Stimulated activated CD8-positive, alpha-beta memory T cell treated with anti-CD3 and anti-CD28 coated beads, Interleukin-4, amount 100 ng/mL, for 1 hour (primary cell): Measurements from ENCODE around the gene SUSD4.

Experiments
- DNase-seq, 2 donors: peaks; one replicate each; pipeline ENCODE4 v3.0.0-alpha.2; 2020; ENCODE audit warnings: low read depth in 2 of 2, low spot score in 1 of 2

SUSD4 gene

GRCh38 chr1:223331301-223331700 lies 32.7 kb downstream of the SUSD4 start:
- DNase-seq, result no peak

DNA sequence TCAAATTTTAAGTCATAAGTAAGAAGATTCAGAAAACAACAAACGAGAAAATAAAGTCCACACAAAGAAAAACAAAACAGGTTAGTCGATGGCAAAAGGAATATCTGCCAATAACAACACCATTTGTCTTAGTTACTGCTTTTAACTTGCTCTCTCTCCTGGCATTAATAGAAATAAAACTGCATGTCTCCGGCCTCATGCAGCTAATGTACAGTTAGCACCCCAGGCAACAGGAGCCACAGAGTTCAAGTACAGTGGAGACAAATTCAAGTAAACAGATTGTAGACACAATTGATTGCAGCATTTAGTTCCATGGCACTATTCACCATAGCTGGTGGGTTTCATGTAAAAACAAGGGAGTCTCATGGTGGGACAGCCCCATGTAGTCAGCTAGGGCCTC lies 33.5 kb downstream of the SUSD4 start:
- no peak for DNase-seq

DNA sequence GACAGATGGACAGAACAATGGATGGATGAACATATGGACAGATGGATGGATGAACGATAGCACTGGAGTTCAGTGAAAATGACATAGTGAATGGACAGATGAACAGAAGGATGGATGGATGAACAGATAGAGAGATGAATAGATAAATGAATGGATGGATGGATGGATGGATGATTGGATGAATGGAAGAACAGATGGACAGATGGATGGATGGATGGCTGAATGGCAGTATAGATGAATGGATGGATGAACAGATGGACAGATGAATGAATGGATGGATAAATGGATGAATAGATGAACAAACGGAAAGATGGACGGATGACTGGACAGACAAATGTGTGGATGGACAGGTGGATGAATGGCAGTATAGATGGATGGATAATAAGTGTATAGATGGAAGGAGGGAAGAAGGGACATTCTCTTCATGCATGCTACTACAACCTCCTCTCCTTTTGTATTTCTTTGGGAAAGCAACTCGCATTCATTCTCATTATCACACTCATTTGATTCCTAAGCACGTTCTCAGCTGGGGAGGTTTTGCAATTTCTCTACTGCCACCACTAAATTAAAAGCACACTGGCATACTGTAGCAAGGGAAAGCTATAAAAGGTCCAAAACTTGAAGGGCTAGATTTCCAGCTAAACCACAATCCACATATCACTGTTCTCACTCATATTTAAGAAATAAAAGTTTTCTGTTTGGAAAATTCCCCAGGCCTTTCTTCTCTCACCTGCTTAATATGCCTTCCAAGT lies 34.1 kb downstream of the SUSD4 start:
- no peak for DNase-seq

GRCh38 chr1:223329252-223329651 lies 34.7 kb downstream of the SUSD4 start:
- no peak for DNase-seq

DNA sequence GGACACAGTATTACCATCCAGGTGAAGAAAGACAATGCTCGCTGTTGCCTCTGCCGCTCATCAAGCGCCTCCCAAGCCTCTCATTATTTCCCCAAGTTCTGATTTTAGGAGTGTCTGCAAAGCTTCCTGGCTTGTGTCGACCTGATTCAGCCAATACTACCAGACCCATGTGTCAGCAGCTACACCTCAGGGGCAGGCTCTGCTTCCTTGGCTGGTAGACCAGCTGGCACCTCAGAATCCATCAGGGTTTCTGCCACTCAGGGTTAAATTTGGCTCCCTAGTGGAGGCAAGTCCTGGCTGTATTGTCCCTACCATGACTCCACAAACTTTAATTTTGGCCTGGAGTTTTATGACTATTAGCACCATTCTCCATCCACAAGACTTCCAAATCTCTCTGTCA lies 35.4 kb downstream of the SUSD4 start:
- no peak for DNase-seq

- no peak for DNase-seq
Measured at GRCh38 chr1:223326776-223327175, 37.2 kb downstream of the SUSD4 start.

DNA sequence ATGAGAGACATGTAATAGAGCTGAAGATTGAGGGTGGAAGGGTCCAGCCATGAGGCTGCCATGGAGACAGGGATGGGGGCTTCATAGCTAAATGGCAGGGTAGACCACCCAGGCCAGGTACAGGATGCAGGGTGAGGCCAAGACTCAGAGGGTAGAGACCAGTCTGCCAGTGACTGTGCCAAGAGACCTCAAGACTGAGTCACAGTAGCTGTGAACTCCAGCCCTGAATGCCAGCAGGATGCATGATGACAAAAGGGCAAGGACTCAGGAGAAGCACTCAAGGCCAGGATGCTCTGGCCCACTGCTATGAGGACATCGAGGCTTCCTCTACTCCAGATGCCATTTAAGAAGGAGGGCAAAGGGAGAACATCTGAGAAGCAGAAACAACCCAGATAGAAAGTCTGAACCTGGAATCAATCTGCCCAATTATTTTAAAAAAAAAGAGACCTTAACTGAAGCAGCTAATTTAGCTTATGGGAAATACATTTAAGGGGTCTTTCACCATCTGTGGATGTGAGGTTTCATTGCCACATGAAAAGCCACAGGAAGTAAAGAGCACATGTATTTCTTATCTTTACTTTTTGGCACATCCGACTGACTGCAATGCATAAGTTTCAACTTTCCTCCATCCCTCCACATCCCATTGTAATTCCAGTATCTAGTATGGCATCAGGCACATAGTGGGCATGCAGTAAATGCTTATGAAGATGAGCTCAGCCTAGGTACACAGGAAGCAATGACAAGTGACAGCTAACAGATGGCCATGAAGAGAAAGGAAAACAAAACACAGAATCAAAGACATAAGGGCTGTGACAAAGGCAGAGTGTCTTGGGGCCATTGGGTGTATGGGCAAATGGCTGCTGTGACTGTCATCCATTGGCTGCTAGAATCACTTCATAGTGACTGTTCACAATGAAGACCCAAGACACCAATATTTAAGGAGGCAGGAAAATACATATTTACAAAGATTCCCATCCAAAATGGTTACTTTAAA lies 40.2 kb downstream of the SUSD4 start:
- DNase-seq, result no peak

DNA sequence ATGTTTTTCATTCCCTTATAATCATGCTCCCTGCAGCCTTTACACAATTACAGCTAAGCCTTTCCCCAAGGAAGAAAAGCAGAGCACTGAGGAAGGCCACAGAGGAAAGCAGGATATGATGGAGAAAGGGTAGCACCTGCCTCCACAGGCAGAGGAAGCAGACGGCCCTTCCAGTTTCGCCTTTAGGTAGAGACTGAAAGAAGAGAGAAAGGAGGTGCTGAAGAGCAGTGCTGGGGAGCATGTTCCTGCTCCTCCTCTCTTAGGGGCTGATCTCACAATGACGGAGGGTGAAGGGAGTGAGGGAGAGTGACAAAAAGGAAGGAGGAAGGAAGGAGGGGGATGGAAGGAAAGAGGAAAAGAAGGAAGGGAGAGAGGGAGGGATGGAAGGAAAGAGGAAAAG lies 41.1 kb downstream of the SUSD4 start:
- DNase-seq, result no peak

- no peak for DNase-seq
Measured at GRCh38 chr1:223320959-223321358, 43.0 kb downstream of the SUSD4 start.

GRCh38 chr1:223319905-223320580 lies 43.9 kb downstream of the SUSD4 start:
- DNase-seq, result no peak

DNA sequence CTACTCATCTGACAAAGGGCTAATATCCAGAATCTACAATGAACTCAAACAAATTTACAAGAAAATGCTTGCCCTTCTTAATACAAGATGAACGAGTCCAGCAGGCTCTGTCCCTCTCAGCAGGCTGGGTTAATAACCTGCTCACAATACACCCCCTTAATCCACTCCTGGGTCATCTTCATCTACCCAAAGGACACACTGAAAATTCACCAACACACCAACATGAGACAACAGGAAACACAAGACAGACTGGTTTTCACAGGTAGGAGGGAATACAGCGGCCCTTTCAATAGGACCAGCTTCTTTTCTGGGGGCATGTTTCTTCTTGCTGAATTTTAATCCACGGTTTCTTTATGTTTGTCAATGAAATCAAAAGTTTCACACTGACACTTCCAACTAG lies 44.6 kb downstream of the SUSD4 start:
- no peak for DNase-seq

- no peak for DNase-seq
Measured at GRCh38 chr1:223316082-223316481, 47.9 kb downstream of the SUSD4 start.

- DNase-seq, result no peak
Measured at GRCh38 chr1:223315665-223316064, 48.3 kb downstream of the SUSD4 start.

GRCh38 chr1:223313415-223313754 lies 50.6 kb downstream of the SUSD4 start:
- DNase-seq, result no peak

- no peak for DNase-seq
Measured at GRCh38 chr1:223312705-223313414, 51.1 kb downstream of the SUSD4 start.

DNA sequence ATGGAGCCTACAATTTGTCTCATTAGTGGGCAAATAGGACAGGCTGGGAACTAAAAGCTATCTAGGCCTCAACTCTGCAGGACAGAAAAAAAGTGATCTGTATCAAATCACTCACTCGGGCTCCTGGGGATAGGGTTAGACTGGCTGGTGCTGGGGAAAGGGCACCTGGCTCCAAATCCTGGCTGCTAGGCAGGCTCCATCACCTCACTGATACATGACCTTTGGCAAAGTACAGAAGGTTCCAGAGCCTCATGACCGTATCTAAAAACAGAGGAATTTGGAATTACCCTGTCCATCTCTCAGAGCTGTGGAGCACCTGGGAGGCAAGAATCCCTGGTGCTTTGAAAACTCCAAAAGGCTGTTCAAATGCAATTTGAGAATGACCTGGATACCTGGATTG lies 51.7 kb downstream of the SUSD4 start:
- no peak for DNase-seq

DNA sequence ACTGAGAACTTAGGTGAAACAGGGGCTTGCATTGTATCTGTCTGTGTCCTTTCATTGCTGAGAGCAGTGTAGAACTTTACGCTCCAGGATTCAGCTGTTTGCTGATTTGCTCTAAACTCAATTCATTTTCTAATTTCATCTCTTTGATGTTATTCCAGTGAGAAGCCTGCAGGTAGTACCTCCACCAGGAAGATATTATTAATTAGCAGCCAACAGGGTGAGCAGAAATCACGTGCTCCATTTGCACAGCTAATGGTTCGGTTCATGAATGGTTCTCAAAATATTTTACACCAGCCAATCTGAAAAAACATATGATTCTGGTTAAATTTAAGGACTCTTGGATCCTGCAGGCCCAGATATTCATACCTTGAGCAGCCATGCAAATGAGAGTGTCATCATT lies 52.1 kb downstream of the SUSD4 start:
- no peak for DNase-seq

DNA sequence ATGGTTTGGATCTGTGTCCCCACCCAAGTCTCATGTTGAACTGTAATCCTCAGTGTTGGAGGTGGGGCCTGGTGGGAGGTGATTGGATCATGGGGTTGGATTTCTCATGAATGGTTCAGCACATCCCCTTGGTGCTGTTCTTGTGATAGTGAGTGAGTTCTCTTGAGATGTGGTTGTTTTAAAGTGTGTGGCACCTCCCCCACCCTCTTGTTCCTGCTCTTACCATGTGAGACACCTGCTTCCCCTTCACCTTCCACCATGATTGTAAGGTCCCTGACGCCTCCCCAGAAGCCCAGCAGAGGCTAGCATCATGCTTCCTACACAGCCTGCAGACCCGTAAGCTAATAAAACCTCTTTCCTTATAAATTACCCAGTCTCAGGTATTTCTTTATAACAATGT lies 55.8 kb downstream of the SUSD4 start:
- DNase-seq, result no peak

DNA sequence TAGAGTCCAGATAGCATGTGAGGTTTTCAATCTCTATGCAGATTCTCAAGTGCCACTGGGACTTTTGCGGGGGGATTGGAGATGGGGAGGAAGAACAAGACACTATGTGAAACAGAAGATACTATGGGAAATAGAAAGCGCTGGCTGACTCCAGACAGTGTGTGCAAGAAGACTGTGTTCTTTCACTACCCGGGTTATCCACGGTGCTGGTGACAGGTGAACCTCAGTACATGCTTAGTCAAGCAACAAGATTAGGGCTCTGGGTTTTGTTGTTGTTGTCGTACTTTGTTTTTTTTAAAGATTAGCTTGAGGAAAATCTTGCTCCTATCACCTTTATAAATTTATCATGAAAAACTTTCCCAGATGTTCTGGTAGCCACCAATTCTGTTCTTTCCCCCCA lies 56.4 kb downstream of the SUSD4 start:
- DNase-seq, result no peak

DNA sequence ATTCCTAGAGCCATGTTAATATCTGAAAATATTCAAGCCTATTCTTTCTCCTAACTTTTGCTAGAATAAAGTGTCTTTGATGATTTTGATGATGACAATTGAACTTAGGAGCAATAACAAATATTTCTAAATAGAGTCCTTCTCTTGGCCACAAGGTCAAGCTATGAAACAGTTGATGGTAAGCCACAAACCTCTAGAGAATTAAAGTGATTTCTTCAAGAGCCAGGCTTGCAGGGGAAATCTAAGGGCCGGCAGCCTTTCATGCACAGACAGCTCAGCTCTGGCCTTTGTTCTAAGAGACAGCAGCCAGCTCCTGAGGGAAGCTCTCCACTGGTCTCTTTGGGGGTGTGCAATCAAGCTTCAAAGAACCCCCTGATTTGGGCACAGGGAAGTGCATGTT lies 59.0 kb downstream of the SUSD4 start:
- no peak for DNase-seq

GRCh38 chr1:223301371-223301770 lies 62.6 kb downstream of the SUSD4 start:
- no peak for DNase-seq
